ENCODE data around the gene GATA6. TPM values are rescaled to one million over a fixed set of nuclear protein-coding genes. Genes with fewer than 3 reads are reported as not detected.

The GATA6 gene
- total RNA-seq, 1 donor from 2014 or later: 1.9 TPM

DNA sequence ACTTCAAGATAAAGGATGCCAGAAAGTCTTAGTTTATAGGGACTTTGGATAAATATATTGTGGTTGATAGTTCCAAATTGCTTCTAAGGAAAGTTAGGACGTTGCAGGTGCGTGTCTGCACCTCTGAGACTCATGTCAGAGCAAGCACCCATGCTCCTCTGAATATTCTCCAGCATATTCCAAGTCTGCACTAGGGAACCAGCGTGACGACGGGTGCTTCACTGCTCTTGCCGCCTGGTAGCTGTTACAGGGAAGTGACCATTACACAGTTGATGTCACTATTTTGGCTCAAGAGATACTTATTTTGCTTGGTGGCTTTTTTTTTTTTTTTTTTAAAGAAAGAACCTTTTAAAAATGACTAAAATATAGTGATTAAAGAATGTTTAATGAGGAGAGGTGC, 35.6 kb downstream of the GATA6 start:
- no peak for DNase-seq (ENCODE audit: extremely low spot score, unreplicated experiment)
- Mint-ChIP-seq H3K27me3 (ENCODE audit: unreplicated experiment) (peaks cover 18% of the 10 kb centered on the region), H3K9me3 (ENCODE audit: unreplicated experiment) (no peaks in the 10 kb centered on the region), H3K4me1 (ENCODE audit: unreplicated experiment) (no peaks in the 10 kb centered on the region), H3K27ac (ENCODE audit: unreplicated experiment) (no peak overlapping the region), H3K4me3 (ENCODE audit: unreplicated experiment) (no peak overlapping the region), H3K36me3 (ENCODE audit: unreplicated experiment) (peaks cover 3% of the 10 kb centered on the region)
- no peak for TF ChIP-seq CTCF (IDR thresholded peaks at IDR 0.05)

GRCh38 chr18:22207021-22207758, 37.8 kb downstream of the GATA6 start:
- peaks cover 18% of the 10 kb centered on the region for H3K27me3 Mint-ChIP-seq (ENCODE audit: unreplicated experiment)
- DNase-seq (ENCODE audit: extremely low spot score, unreplicated experiment): no peak
- no peak for TF ChIP-seq CTCF (IDR thresholded peaks at IDR 0.05)
- H3K9me3 Mint-ChIP-seq (ENCODE audit: unreplicated experiment): no peaks in the 10 kb centered on the region
- H3K4me3 Mint-ChIP-seq (ENCODE audit: unreplicated experiment): no peak overlapping the region
- H3K27ac Mint-ChIP-seq (ENCODE audit: unreplicated experiment): no peak overlapping the region
- no peaks in the 10 kb centered on the region for H3K36me3 Mint-ChIP-seq (ENCODE audit: unreplicated experiment)
- H3K4me1 Mint-ChIP-seq (ENCODE audit: unreplicated experiment): no peaks in the 10 kb centered on the region

- no peak for TF ChIP-seq CTCF (IDR thresholded peaks at IDR 0.05)
- Mint-ChIP-seq H3K4me3 (ENCODE audit: unreplicated experiment) (no peak overlapping the region), H3K36me3 (ENCODE audit: unreplicated experiment) (no peaks in the 10 kb centered on the region), H3K27me3 (ENCODE audit: unreplicated experiment) (peaks cover 16% of the 10 kb centered on the region), H3K27ac (ENCODE audit: unreplicated experiment) (no peak overlapping the region), H3K4me1 (ENCODE audit: unreplicated experiment) (peaks cover 7% of the 10 kb centered on the region), H3K9me3 (ENCODE audit: unreplicated experiment) (no peaks in the 10 kb centered on the region)
- no peak for DNase-seq (ENCODE audit: extremely low spot score, unreplicated experiment)
These were observed 40.9 kb downstream of the GATA6 start for GRCh38 chr18:22210311-22210754.

GRCh38 chr18:22211657-22212056, 42.3 kb downstream of the GATA6 start:
- Mint-ChIP-seq H3K4me3 (ENCODE audit: unreplicated experiment) (no peak overlapping the region), H3K27ac (ENCODE audit: unreplicated experiment) (no peak overlapping the region), H3K36me3 (ENCODE audit: unreplicated experiment) (no peaks in the 10 kb centered on the region), H3K27me3 (ENCODE audit: unreplicated experiment) (peaks cover 14% of the 10 kb centered on the region), H3K4me1 (ENCODE audit: unreplicated experiment) (peaks cover 7% of the 10 kb centered on the region), H3K9me3 (ENCODE audit: unreplicated experiment) (no peaks in the 10 kb centered on the region)
- TF ChIP-seq CTCF (IDR thresholded peaks at IDR 0.05): no peak
- no peak for DNase-seq (ENCODE audit: extremely low spot score, unreplicated experiment)

DNA sequence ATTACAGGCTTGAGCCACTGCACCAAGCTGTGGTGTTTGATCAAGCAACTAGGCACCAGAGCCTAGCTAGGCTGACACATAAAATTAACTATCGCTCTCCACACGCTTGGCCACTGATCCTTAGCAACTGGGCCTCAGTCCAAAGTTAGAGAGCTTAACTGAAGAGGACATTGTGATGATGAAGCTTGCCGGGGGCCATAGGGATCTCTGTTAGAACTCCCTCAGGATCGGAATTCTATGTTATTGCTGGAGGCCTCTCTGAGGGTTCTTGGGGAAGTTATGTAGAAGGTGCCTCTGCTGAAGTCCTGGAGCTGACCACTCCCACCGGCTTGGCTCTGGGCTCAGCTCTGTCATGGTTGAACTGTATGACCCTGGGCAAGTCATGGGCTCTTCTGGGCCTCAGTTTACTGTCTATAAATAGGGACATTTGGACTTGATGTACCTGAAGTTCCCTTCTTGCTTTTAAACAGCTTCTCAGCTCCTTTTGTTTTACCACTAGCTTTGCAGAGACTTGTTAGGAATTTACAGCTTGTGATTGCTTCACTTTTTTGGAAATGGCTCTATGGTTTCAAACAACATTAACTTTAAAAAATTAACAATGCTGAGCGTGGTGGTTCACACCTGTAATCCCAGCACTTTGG, 44.1 kb downstream of the GATA6 start:
- peaks cover 10% of the 10 kb centered on the region for H3K4me1 Mint-ChIP-seq (ENCODE audit: unreplicated experiment)
- no peak overlapping the region for H3K4me3 Mint-ChIP-seq (ENCODE audit: unreplicated experiment)
- H3K27ac Mint-ChIP-seq (ENCODE audit: unreplicated experiment): no peak overlapping the region
- H3K27me3 Mint-ChIP-seq (ENCODE audit: unreplicated experiment): peaks cover 3% of the 10 kb centered on the region
- DNase-seq (ENCODE audit: extremely low spot score, unreplicated experiment): no peak
- no peaks in the 10 kb centered on the region for H3K9me3 Mint-ChIP-seq (ENCODE audit: unreplicated experiment)
- TF ChIP-seq CTCF (IDR thresholded peaks at IDR 0.05): no peak
- no peaks in the 10 kb centered on the region for H3K36me3 Mint-ChIP-seq (ENCODE audit: unreplicated experiment)

Measured in osteocyte (in vitro differentiated cells).